GM06990 (cell line): Measurements from ENCODE around the gene NHSL2.

Source experiments
- DNase-seq: peaks from one replicate; pipeline ENCODE4 v3.0.0-alpha.2; 2011; ENCODE audit not compliant: insufficient read length; ENCODE audit errors: extremely low read depth
- H3K27me3 ChIP-seq: replicated peaks from 2 replicates; pipeline ENCODE4 v1.6.0; 2011; ENCODE audit warnings: low read length; ENCODE audit not compliant: control insufficient read depth, insufficient read depth
- H3K36me3 ChIP-seq: 2 replicates; pipeline ENCODE4 v1.5.1; 2011; ENCODE audit warnings: low read length; ENCODE audit not compliant: control insufficient read depth, insufficient read depth
- H3K4me3 ChIP-seq: replicated peaks from 2 replicates; pipeline ENCODE4 v1.5.1; 2011; ENCODE audit warnings: low read depth, mild to moderate bottlenecking, control low read depth, low read length
- CTCF ChIP-seq: IDR thresholded peaks from 2 replicates; pipeline ENCODE4 v1.5.1; 2011; ENCODE audit warnings: low read length, control low read depth, mild to moderate bottlenecking, inconsistent platforms; ENCODE audit not compliant: insufficient read depth, poor library complexity, severe bottlenecking

The NHSL2 gene

DNA sequence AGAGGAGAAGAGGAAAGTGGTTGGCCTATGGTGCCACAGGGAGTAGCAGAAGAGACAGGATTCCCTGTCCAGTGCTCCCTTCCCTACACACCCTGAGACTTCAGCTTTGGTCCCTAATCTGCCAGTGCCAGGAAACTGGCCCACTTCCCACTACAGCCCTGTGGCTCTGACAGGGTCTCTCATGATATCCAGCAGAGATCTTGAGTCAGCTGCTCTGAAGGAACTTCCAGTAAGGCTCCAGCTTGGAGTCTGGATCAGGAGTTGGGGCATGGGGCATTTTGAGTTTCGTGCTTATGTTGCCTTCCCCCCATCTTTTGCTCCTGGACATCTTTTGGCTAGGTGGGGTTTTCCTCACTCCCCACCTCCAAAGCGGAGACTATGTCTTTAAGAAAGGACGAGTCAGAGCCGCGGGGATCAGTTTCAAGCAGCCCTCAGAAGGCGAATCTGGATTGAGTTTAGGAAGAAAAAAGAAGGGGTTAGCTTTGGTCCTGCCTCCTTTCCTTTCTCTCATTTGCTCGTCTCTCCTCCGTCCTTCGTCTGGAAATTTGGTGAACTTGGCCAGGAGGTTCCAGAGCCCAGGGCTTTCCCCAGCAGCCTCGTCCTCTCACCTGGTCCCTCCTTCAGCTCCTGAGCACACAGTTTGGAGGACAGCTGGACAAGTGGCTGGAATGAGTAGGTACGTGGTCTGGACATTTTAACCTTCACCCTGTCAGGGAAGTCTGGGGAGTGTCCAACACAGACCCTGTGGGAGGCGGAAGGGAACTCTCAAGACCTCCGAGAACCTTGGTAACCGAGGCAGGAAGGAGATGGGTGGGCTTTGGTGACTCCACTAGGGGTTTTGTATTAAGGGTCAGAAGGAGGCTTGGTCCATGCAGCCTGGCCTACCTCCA, 116.6 kb downstream of the NHSL2 start:
- Histone ChIP-seq H3K36me3 (no peaks in the 10 kb centered on the region), H3K4me3 (no peak overlapping the region), H3K27me3 (no peaks in the 10 kb centered on the region)
- TF ChIP-seq CTCF: no peak
- no peak for DNase-seq

- H3K27me3 ChIP-seq: no peaks in the 10 kb centered on the region
- no peaks in the 10 kb centered on the region for H3K36me3 ChIP-seq
- no peak for TF ChIP-seq CTCF
- no peak overlapping the region for H3K4me3 ChIP-seq
- no peak for DNase-seq
These were observed 117.3 kb downstream of the NHSL2 start for GRCh38 chrX:72027914-72028307.

DNA sequence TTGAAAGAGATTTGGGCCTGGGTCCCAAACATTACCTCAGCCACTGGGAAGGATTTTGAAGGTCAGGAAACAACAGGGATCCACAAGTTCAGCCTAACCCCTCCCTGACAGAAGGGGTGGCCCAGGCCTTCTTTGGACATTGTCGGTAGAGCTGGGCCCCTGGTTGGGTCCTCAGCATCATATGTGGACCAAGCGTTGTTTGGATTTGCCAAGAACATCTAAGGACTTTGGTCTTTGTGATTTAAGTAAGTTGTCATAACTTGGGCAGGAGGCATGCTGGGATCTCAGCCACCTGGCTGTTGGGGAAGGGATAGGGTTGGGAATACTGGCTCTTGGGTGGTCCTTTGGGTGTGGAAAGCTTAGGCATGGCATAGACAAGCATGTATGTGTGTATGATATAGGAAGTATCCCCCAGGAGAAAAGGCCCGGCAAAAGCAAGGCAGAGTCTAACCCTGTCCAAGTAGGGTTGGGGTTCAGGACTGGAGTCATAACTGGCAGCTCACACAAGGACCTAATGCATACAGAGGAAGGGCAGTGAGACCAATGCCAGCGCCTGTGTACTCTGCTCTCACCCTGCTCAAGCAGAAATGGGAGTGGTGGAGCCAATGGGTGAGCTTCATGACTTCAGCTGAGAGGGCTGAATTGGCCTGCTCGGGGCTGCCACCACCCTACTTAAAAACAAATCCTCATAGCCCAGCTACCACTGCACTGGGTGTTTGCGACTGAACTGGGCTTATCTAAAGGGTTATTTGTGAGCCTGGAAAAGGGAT, 118.2 kb downstream of the NHSL2 start:
- TF ChIP-seq CTCF: no peak
- DNase-seq: no peak
- Histone ChIP-seq H3K4me3 (no peak overlapping the region), H3K27me3 (no peaks in the 10 kb centered on the region), H3K36me3 (no peaks in the 10 kb centered on the region)

DNA sequence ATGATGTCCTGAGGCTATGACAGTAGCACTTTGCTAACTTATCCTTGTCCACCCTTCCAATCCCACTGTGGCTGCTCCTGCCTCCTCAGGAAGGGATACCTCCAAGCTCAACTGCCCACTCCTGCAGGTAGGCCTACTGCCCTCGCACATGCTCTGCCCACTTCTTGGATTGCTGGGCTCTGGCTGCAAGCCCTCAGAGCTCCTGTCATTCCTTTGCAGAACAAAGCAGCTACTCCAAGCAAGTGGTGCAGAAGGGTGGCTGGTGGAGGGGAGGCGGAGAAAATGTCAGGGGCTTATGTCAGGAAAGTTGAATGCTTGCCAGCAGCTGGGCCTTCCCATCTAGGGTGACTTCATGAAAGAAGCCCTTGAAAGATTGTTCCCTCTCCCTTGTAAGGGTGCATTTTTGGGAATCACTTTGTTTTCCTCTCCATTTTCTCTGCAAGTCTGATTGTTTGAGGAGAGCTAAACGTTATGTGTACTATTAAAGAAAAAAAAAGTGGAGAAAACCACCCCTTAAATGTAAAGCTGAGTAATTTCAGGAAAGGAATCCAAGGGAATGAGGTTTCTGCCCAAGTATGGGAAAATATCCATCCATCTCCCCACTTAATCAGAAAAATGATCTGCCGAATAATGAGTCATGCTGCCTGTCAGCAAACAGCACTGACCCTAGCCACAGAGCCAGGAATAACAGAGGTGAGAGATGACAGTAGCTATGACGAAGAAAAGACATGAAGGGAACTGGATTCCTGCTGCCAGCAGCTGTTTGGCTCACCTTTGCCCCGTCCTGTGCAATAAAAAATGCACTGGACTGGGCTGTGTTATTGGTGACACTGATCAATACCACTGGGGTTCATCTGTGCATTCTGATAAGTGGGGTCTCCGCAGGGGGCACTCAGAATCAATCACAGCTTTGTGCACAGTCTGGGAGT, 119.1 kb downstream of the NHSL2 start:
- TF ChIP-seq CTCF: no peak
- Histone ChIP-seq H3K4me3 (no peak overlapping the region), H3K27me3 (no peaks in the 10 kb centered on the region), H3K36me3 (no peaks in the 10 kb centered on the region)
- no peak for DNase-seq

GRCh38 chrX:72030431-72030830, 119.8 kb downstream of the NHSL2 start:
- DNase-seq: no peak
- Histone ChIP-seq H3K36me3 (no peaks in the 10 kb centered on the region), H3K4me3 (no peak overlapping the region), H3K27me3 (no peaks in the 10 kb centered on the region)
- no peak for TF ChIP-seq CTCF
